ENCODE results near the gene TYW3.

DNA sequence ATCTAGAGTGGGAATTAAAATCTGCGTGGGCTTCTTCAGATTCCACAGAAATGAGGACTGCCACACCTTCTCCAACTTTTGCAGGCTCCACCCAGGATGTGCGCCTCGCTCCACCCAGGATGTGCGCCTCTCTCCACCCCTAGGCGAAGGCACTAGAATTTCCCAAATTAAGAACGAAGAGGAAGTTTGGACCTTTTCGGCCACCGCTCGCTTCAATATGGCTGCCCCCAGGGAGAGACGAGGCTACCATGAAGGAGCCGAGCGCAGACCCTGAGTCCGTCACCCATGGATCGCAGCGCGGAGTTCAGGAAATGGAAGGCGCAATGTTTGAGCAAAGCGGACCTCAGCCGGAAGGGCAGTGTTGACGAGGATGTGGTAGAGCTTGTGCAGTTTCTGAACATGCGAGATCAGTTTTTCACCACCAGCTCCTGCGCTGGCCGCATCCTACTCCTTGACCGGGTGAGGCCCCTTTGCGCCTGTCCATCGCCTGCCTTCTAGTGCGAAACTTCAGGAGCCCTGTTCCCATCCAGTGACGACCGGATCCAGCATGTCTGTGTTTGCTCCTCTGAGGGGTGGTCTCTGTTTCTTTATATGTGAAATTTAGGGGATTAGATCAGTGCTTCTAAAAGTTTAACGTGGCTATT is at the start of gene TYW3, which contains the start of gene CRYZ:
- TF ChIP-seq CTCF (IDR thresholded peaks at IDR 0.05) (peak in 1 of 5 experiments; percentile 48), EP300 (IDR thresholded peaks at IDR 0.05) (peak; percentile 80 to 94)

Measured in tibial nerve (tissue), 4 donors.